Stomach (tissue), 9 donors: Measurements from ENCODE around the gene HECTD4. TPM values are rescaled to one million over a fixed set of nuclear protein-coding genes. Genes with fewer than 3 reads are reported as not detected.

Experiments
- DNase-seq, 2 donors: peaks; one replicate each; pipeline versions ENCODE4 v3.0.0 to v3.0.0-alpha.2; 2013 to 2019
- H3K27ac ChIP-seq, 5 donors: fragments of 200-600 bp in 4 of 5; sonication (generic) in 4 of 5; one replicate each; pipeline ENCODE4 v1.5.1; 2013 to 2019; ENCODE audit warnings: mild to moderate bottlenecking in 1 of 5, moderate library complexity in 1 of 5
- H3K27me3 ChIP-seq, 3 donors: fragments of 200-600 bp; sonication (generic); one replicate each; pipeline ENCODE4 v1.5.1; 2017 to 2019; ENCODE audit warnings: mixed run types in 1 of 3
- H3K36me3 ChIP-seq, 4 donors: fragments of 200-600 bp; sonication (generic); 1 replicate in 3 of 4; 2 replicates in 1 of 4; pipeline ENCODE4 v1.5.1; 2016 to 2019
- H3K4me1 ChIP-seq, 4 donors: fragments of 200-600 bp; sonication (generic); one replicate each; pipeline ENCODE4 v1.5.1; 2016 to 2019
- H3K4me3 ChIP-seq, 4 donors: fragments of 200-600 bp; sonication (generic) in 3 of 4; one replicate each; pipeline ENCODE4 v1.5.1; 2016 to 2019; ENCODE audit warnings: mild to moderate bottlenecking in 1 of 4
- H3K9me3 ChIP-seq, 4 donors: fragments of 200-600 bp; sonication (generic); one replicate each; pipeline ENCODE4 v1.5.1; 2016 to 2019
- CTCF ChIP-seq, 7 experiments: fragments of 450-650 bp in 4 of 7; fragments of 200-600 bp in 3 of 7; sonication (generic) in 3 of 7; IDR thresholded peaks; one replicate each; pipeline ENCODE4 v1.5.1; 2016 to 2019; ENCODE audit warnings: antibody characterized with exemption in 7 of 7, control low read depth in 2 of 7, mild to moderate bottlenecking in 1 of 7
- EP300 ChIP-seq: sonication (generic); formaldehyde crosslinking; IDR thresholded peaks from one replicate; pipeline ENCODE4 v1.6.1; 2017; ENCODE audit warnings: antibody characterized with exemption
- POLR2A ChIP-seq, 4 donors: fragments of 450-650 bp; IDR thresholded peaks; one replicate each; pipeline ENCODE4 v1.6.1; 2016; ENCODE audit warnings: antibody characterized with exemption in 4 of 4, control low read depth in 2 of 4, mild to moderate bottlenecking in 1 of 4, moderate library complexity in 1 of 4
- POLR2AphosphoS5 ChIP-seq, 3 donors: sonication (generic); formaldehyde crosslinking; IDR thresholded peaks; one replicate each; pipeline ENCODE4 v1.6.1; 2016; ENCODE audit warnings: antibody characterized with exemption in 3 of 3
- WGBS, 5 donors: extraction: QIAGEN DNeasy Blood & Tissue Kit in 3 of 5; methylation state at CpG; one replicate each; pipeline versions ENCODE4 v1.1.5 to v1.1.7; 2013 to 2018; 5-methylcytosine and 5-hydroxymethylcytosine counted together
- intact Hi-C: fragments of 100-400 bp; cut with DNase I; formaldehyde crosslinking; loops from one replicate; pipeline ENCODE4 v1.15.1; 2023; ENCODE audit warnings: low total_unique reads
- polyA plus RNA-seq, 3 donors: library from polyadenylated mRNA; stranded (reverse); fragments of 200-250 nt; gene quantifications; one replicate each; pipeline ENCODE4 v1.2.3, GENCODE V29; 2013
- total RNA-seq, 5 donors: library from RNA; depleted of rRNA; stranded (reverse); fragments of >200 nt; gene quantifications; one replicate each; pipeline versions ENCODE4 v1.1.0 to v1.2.3, GENCODE V29; 2014 to 2016
- donor health status: healthy with polysubstance abuse.
- donor health status: Bipolar disorder and iron deficiency.
- donor health status: healthy.

Gene HECTD4
- total and polyA plus RNA-seq, 8 donors = 3.2 to 375 (median 58.7) TPM

- WGBS, 5 donors = 87 to 98% (median 90%) methylated on average over 3 of the region's 3 CpGs
- Histone ChIP-seq H3K36me3 (peaks cover 28 to 96% (median 79%) of the 10 kb centered on the region in 4 donors), H3K27ac (no peak overlapping the region), H3K4me3 (no peak overlapping the region), H3K4me1 (no peaks in the 10 kb centered on the region), H3K9me3 (no peaks in the 10 kb centered on the region), H3K27me3 (no peaks in the 10 kb centered on the region)
- TF ChIP-seq EP300 = no peak
- no peak for TF ChIP-seq POLR2A (IDR thresholded peaks at IDR 0.05)
- TF ChIP-seq POLR2AphosphoS5 (IDR thresholded peaks at IDR 0.05) = no peak
- no peak for TF ChIP-seq CTCF (IDR thresholded peaks at IDR 0.05)
- intact Hi-C loops = no loop called here
- DNase-seq = no peak
Observed at GRCh38 chr12:112218150-112218549, 164.1 kb downstream of the HECTD4 start.

GRCh38 chr12:112217647-112218046 is 164.6 kb downstream of the HECTD4 start:
- H3K27me3 ChIP-seq = no peaks in the 10 kb centered on the region
- H3K4me1 ChIP-seq = no peaks in the 10 kb centered on the region
- TF ChIP-seq POLR2A (IDR thresholded peaks at IDR 0.05) = no peak
- no peak for TF ChIP-seq EP300
- no peak for TF ChIP-seq POLR2AphosphoS5 (IDR thresholded peaks at IDR 0.05)
- TF ChIP-seq CTCF (IDR thresholded peaks at IDR 0.05) = no peak
- H3K27ac ChIP-seq = no peak overlapping the region
- H3K36me3 ChIP-seq = peaks cover 28 to 96% (median 79%) of the 10 kb centered on the region in 4 donors
- DNase-seq = no peak
- H3K9me3 ChIP-seq = no peaks in the 10 kb centered on the region
- no peak overlapping the region for H3K4me3 ChIP-seq
- intact Hi-C loops = no loop called here

GRCh38 chr12:112216223-112216622 is 166.0 kb downstream of the HECTD4 start:
- intact Hi-C loops = no loop called here
- Histone ChIP-seq H3K4me3 (no peak overlapping the region), H3K27me3 (no peaks in the 10 kb centered on the region), H3K4me1 (no peaks in the 10 kb centered on the region), H3K27ac (no peak overlapping the region), H3K36me3 (peaks cover 38 to 99% (median 85%) of the 10 kb centered on the region in 4 donors), H3K9me3 (no peaks in the 10 kb centered on the region)
- 68 to 78% (median 71%) methylated on average over 7 of the region's 7 CpGs for WGBS, 5 donors
- no peak for DNase-seq
- no peak for TF ChIP-seq POLR2A (IDR thresholded peaks at IDR 0.05)
- TF ChIP-seq EP300 = no peak
- TF ChIP-seq CTCF (IDR thresholded peaks at IDR 0.05) = no peak
- TF ChIP-seq POLR2AphosphoS5 (IDR thresholded peaks at IDR 0.05) = no peak

GRCh38 chr12:112214064-112214463 is 168.2 kb downstream of the HECTD4 start:
- no peak overlapping the region for H3K27ac ChIP-seq
- intact Hi-C loops = no loop called here
- WGBS, 5 donors = 79 to 88% (median 81%) methylated on average over 4 of the region's 4 CpGs

More at GRCh38 chr12:112214064-112214463, 168.2 kb downstream of the HECTD4 start:
- DNase-seq = no peak
- TF ChIP-seq EP300 = no peak
- no peak for TF ChIP-seq POLR2A (IDR thresholded peaks at IDR 0.05)
- TF ChIP-seq CTCF (IDR thresholded peaks at IDR 0.05) = no peak
- no peak for TF ChIP-seq POLR2AphosphoS5 (IDR thresholded peaks at IDR 0.05)
- Histone ChIP-seq H3K4me3 (no peak overlapping the region), H3K36me3 (peaks cover 51 to 99% (median 97%) of the 10 kb centered on the region in 4 donors), H3K9me3 (no peaks in the 10 kb centered on the region), H3K27me3 (no peaks in the 10 kb centered on the region), H3K4me1 (no peaks in the 10 kb centered on the region)
